VCaP (cell line): Measurements from ENCODE around the gene WFS1.
A peak's percentile ranks its signal among the peaks of the same experiment; 100 is the strongest.

Source experiments
- H3K27ac ChIP-seq: fragments of 450-650 bp; 2 replicates; pipeline ENCODE4 v1.5.1; 2017
- TF ChIP-seq, protein P1 (sequence below): fragments of 450-650 bp; conservative IDR thresholded peaks from 2 replicates; pipeline ENCODE4 v1.5.1; 2017; ENCODE audit warnings: mild to moderate bottlenecking, moderate library complexity

Gene WFS1

DNA sequence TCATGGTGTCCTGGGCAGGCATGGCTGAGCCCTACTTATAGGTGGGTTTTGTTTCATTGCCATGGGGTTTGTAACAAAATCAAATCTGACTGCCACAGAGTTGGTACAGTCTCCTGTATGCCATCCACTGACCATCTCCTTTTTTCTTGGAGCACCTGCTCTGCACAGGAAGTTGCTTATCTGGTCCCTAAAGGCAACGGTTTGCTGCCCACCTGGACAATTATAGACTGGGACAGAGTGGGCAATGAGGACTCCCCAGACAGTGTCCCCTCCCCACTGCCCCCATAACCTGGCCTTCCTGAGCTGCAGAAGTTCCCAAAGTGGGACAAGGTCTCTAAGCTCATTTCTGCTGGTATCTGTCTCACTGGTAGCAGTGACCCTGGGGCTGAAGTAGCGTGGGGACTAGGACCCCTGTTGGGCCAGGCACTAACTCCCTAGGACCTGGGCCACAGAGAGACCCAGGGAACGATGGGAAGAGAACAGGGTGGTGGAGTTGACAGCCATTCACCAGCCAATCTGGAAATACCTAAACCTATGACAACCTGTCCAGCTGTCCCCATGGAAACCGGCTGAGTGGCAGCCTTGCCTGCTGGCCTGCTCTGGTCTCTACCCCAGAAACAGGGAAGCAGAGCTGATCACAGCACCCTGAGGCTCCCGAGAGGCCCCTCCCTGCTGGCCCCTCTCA lies 64.7 kb downstream of the WFS1 start:
- H3K27ac ChIP-seq, result no peak overlapping the region
- TF ChIP-seq, protein P1, sequence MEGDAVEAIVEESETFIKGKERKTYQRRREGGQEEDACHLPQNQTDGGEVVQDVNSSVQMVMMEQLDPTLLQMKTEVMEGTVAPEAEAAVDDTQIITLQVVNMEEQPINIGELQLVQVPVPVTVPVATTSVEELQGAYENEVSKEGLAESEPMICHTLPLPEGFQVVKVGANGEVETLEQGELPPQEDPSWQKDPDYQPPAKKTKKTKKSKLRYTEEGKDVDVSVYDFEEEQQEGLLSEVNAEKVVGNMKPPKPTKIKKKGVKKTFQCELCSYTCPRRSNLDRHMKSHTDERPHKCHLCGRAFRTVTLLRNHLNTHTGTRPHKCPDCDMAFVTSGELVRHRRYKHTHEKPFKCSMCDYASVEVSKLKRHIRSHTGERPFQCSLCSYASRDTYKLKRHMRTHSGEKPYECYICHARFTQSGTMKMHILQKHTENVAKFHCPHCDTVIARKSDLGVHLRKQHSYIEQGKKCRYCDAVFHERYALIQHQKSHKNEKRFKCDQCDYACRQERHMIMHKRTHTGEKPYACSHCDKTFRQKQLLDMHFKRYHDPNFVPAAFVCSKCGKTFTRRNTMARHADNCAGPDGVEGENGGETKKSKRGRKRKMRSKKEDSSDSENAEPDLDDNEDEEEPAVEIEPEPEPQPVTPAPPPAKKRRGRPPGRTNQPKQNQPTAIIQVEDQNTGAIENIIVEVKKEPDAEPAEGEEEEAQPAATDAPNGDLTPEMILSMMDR, result no peak; the same call in 1 of the 2 replicates

DNA sequence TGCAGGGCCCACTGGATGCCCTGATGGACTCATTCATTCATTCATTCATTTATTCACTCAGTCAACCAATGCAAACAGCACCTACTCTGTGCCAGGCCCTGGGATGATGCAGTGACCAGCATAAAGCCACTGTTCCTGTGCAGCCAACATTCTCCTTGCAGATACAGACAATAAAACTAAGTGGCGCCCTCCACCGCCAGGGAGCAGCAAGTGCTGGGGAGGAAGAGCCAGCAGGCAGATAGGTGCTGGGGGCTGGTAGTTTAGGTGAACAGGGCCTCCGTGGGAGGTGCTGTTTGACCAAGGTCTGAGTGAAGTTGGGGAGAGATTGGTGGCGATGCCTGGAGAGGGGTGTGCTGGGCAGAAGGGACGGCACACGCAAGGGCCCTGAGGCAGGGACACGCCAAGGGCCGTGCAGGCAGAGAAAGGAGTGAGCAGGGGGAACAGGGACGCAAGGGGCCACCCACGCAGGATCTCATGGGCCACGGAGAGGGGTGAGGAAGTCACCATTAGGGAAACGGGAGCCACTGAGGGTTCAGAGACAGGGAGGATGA lies 65.5 kb downstream of the WFS1 start:
- TF ChIP-seq, protein P1, result no peak
- no peak overlapping the region for H3K27ac ChIP-seq

DNA sequence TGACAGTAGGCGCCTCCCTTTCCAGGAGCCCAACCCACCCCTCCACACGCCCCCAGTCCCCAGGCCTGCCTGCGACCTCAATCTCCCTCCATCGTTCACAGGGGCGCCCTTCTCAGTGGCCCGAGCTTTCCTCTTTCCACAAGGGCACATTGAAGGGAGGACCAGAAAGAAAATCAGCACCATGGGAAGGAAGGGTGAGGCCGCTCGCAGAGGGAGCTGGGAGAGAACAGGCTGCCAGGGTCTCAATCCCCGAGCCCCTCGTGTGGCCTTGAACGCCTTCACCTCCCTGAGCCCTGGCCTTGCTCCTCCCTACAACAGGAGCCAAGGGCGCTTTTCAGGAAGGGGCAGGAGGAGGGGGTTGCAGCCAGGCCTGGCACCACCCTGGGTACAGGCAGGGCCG lies 66.5 kb downstream of the WFS1 start:
- TF ChIP-seq, protein P1, result no peak
- no peak overlapping the region for H3K27ac ChIP-seq

DNA sequence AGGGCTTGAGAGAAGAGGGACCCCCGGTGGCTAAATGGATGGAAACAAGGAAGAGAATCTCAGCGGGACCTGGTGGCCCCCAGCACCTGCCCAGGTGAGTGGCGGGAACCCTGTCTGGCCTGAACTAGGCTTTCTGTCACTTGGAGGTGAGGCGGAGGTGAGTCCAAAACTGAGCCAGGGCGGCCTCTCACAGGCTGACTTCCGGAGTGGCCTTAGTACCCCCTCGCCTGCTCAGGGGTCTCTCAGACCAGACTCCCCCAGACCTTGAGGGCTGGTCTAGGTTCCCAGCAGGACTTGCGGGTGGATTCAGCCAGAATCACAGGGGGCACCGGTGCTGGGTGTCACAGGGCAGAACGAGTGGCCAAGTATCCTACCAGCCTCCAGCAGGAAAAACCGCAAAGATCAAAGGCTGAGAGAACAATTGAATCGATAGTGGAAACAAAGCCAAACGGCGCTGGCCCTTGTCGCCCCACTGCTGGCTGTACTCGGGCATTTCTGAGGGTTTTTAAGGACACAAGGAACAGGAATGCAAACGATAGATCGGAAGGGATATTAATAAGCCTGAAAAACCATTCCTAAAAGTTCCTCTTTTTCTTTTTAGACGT lies 67.8 kb downstream of the WFS1 start:
- TF ChIP-seq, protein P1, result no peak

DNA sequence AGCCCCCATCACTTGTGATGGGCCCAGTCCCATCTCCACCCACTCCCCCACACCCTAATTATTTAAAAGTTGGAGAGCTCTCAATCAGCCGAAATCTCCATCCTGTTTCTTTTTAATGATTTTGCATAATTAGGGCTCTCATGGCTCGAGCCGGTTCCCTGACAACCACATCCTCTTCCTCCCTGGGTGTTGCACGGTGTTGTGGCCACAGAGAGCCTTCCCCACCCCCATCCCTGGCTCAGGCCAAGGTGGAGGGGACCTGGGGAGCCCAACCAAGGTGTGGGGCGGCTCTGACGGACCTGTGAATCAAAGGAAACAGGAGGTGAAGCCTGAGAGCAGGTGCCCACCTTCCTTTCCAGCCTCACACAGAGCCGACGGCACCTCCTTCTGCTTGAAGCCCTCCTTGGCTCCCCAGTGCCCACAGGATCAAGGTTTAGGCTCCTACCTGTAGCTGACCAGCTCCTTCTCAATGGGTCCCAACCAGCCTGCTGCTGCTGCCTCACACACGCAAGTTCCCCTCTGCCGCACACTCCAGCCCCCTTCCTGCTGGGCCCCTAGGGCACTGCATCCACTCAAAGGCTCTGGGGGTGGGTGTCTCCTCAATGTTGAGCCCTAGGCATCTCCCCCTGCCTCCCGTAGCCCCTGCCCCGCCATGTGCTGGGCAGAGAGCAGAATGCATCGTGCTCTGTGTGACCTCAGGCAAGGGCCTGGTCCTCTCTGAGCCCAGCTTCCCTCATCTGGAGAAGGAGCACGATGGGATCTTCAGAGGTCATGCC lies 68.7 kb downstream of the WFS1 start:
- TF ChIP-seq, protein P1, result no peak
- H3K27ac ChIP-seq, result peak overlapping the region; percentile 74

More for the DNA sequence above, 67.8 kb downstream of the WFS1 start:
- peak overlapping the region; percentile 74 for H3K27ac ChIP-seq

DNA sequence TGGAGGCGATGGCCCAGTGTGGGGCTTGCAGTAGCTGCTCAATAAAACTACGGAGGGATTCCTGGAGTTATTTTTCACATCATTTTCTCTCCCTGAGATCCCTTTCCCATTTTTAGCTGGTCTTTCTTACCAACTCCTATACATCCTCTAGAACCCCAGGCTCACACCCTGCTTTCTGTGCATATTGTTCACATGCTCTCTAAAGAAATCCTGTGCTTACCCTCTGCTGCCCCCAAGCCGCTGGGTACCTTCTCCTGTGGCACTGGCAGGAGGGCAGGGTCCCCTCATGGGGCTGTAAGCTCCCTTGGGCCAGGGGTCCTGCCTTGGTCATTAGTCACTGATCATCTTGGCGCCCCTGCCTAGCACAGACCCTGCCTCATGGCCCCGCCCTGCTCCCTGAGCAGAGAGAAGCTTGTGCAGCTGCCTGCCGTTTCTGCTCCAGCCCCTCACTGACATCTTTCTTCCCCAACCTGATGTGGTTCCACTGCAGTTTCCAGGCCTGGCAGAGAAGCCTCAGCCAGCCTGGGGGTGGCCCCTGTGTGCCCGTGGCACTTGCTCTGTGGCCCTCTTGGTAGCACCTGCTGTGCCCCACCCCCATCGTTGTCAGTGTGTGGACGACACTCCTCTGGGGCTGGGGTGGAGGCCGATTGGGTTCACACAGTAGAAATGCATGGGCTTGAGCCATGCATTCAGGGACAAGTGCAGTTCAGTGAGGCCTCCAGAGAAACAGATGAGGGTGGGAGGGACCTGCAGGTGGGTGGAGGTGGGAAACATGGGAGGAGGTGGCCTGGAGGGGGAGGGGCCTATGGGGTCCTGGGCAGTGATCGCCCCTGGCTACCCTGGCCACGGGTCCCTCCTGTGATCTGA lies 69.5 kb downstream of the WFS1 start:
- TF ChIP-seq, protein P1, result no peak
- H3K27ac ChIP-seq, result no peak overlapping the region
